HCT116 (cell line): Measurements from ENCODE around the gene TBCD. TPM values are rescaled to one million over a fixed set of nuclear protein-coding genes. Genes with fewer than 3 reads are reported as not detected.

Source experiments
- ATAC-seq: fragments of 200-7000 bp; cut with Tn5 transposase; 2 replicates; pipeline ENCODE4 v1.9.1; 2020; ENCODE audit warnings: mild to moderate bottlenecking, moderate library complexity
- BruUV-seq: library from RNA; stranded (reverse); fragments of 400-500 nt; replicated peaks from 2 replicates; lab custom pipeline; 2021; lab: Mats Ljungman, UMichigan
- CTCF ChIA-PET: fragments of 300-600 bp; sonication (Branson Sonifier 250); formaldehyde crosslinking; loops from one replicate; lab custom pipeline; 2021; ENCODE audit warnings: antibody characterized with exemption; lab: Charles Lee
- POLR2A ChIA-PET: fragments of 300-600, 350-600 bp; sonication (Branson Sonifier 250); formaldehyde crosslinking; loops from one replicate; lab custom pipeline; 2021; ENCODE audit warnings: antibody characterized with exemption; lab: Charles Lee
- RAD21 ChIA-PET, 2 experiments: fragments of 300-600 bp; sonication (Branson Sonifier 250); formaldehyde crosslinking; loops; one replicate each; lab custom pipeline; 2023; ENCODE audit warnings: low total read pairs in 2 of 2; ENCODE audit not compliant: uncharacterized antibody in 2 of 2, unreplicated experiment in 2 of 2, low non-redundant PET in 1 of 2; lab: Charles Lee
- DNase-seq: peaks from one replicate; pipeline ENCODE4 v3.0.0-alpha.2; 2010; ENCODE audit warnings: low read depth, low spot score
- H2AFZ ChIP-seq: fragments of 200-600 bp; shearing (Covaris generic), sonication (generic); 2 replicates; pipeline ENCODE4 v1.6.1; 2017; ENCODE audit warnings: low read depth, mixed run types, mixed read lengths, antibody characterized with exemption, low read length; ENCODE audit not compliant: poor library complexity, severe bottlenecking
- H3K27ac ChIP-seq: 2 replicates; pipeline ENCODE4 v1.5.1; 2012; ENCODE audit warnings: low read depth, low read length
- H3K27me3 ChIP-seq: fragments of 200-600 bp; sonication (generic); 2 replicates; pipeline ENCODE4 v1.6.1; 2016; ENCODE audit warnings: mixed run types, low read length, mixed read lengths; ENCODE audit not compliant: insufficient read depth
- H3K36me3 ChIP-seq, 2 experiments: fragments of 200-500 bp in 1 of 2; fragments of 200-600 bp in 1 of 2; sonication (Bioruptor generic) in 1 of 2; sonication (generic) in 1 of 2; 2 replicates each; pipeline versions ENCODE4 v1.5.1 to v1.6.1; 2014 to 2016; ENCODE audit warnings: low read length in 2 of 2, inconsistent platforms in 1 of 2, mixed read lengths in 1 of 2, mixed run types in 1 of 2; ENCODE audit not compliant: insufficient read depth in 2 of 2, control insufficient read depth in 1 of 2
- H3K4me1 ChIP-seq, 2 experiments: fragments of 200-600 bp in 1 of 2; sonication (generic) in 1 of 2; 2 replicates each; pipeline versions ENCODE4 v1.5.1 to v1.6.1; 2012 to 2017; ENCODE audit warnings: low read length in 2 of 2, inconsistent platforms in 1 of 2, mild to moderate bottlenecking in 1 of 2, mixed read lengths in 1 of 2, mixed run types in 1 of 2, moderate library complexity in 1 of 2; ENCODE audit not compliant: insufficient read depth in 2 of 2, control insufficient read depth in 1 of 2
- H3K4me2 ChIP-seq: fragments of 200-600 bp; sonication (generic); 2 replicates; pipeline ENCODE4 v1.6.1; 2017; ENCODE audit warnings: mixed run types, low read length, mixed read lengths
- H3K4me3 ChIP-seq, 2 experiments: fragments of 200-600 bp in 1 of 2; sonication (generic) in 1 of 2; replicated peaks in 1 of 2; 2 replicates each; pipeline ENCODE4 v1.5.1; 2011 to 2016; ENCODE audit warnings: low read length in 2 of 2, control low read depth in 1 of 2, low read depth in 1 of 2, mild to moderate bottlenecking in 1 of 2, mixed read lengths in 1 of 2, mixed run types in 1 of 2
- H3K79me2 ChIP-seq: fragments of 200-600 bp; sonication (generic); 2 replicates; pipeline ENCODE4 v1.6.1; 2017; ENCODE audit warnings: mild to moderate bottlenecking, mixed run types, low read length, moderate library complexity, mixed read lengths; ENCODE audit not compliant: insufficient read depth
- H3K9ac ChIP-seq: fragments of 200-600 bp; sonication (generic); 2 replicates; pipeline ENCODE4 v1.6.1; 2016; ENCODE audit warnings: low read length, mixed read lengths
- H3K9me2 ChIP-seq: fragments of 200-600 bp; sonication (generic), shearing (Covaris generic); 2 replicates; pipeline ENCODE4 v1.6.1; 2017; ENCODE audit warnings: mixed run types, mild to moderate bottlenecking, moderate library complexity; ENCODE audit not compliant: insufficient read depth
- H3K9me3 ChIP-seq, 2 experiments: fragments of 200-500 bp in 1 of 2; fragments of 200-600 bp in 1 of 2; sonication (Bioruptor generic) in 1 of 2; sonication (generic) in 1 of 2; 2 replicates each; pipeline ENCODE4 v1.6.1; 2014 to 2017; ENCODE audit warnings: low read length in 2 of 2, mixed read lengths in 2 of 2, inconsistent platforms in 1 of 2, low read depth in 1 of 2, mild to moderate bottlenecking in 1 of 2, mixed run types in 1 of 2, moderate library complexity in 1 of 2; ENCODE audit not compliant: control insufficient read depth in 1 of 2, insufficient read depth in 1 of 2
- H4K20me1 ChIP-seq: fragments of 200-600 bp; sonication (generic), shearing (Covaris generic); 2 replicates; pipeline ENCODE4 v1.6.1; 2017; ENCODE audit warnings: mixed run types, mild to moderate bottlenecking, moderate library complexity; ENCODE audit not compliant: insufficient read depth
- ATF3 ChIP-seq: IDR thresholded peaks from 2 replicates; pipeline ENCODE4 v1.6.1; 2012
- CBX3 ChIP-seq: IDR thresholded peaks from 2 replicates; pipeline ENCODE4 v1.6.1; 2012; ENCODE audit warnings: low read depth
- CTCF ChIP-seq, 3 experiments: fragments of 200-600 bp in 1 of 3; sonication (generic) in 1 of 3; IDR thresholded peaks in 2 of 3; conservative IDR thresholded peaks in 1 of 3; 2 replicates each; pipeline ENCODE4 v1.5.1; 2012 to 2017; ENCODE audit warnings: low read depth in 2 of 3, low read length in 2 of 3, antibody characterized with exemption in 1 of 3, borderline replicate concordance in 1 of 3, control low read depth in 1 of 3, mild to moderate bottlenecking in 1 of 3, mixed read lengths in 1 of 3, mixed run types in 1 of 3, moderate library complexity in 1 of 3; ENCODE audit not compliant: insufficient read depth in 1 of 3
- ELF1 ChIP-seq: IDR thresholded peaks from 2 replicates; pipeline ENCODE4 v1.6.1; 2012; ENCODE audit warnings: low read depth, borderline replicate concordance
- JUND ChIP-seq: IDR thresholded peaks from 2 replicates; pipeline ENCODE4 v1.6.1; 2012
- MAX ChIP-seq: IDR thresholded peaks from 2 replicates; pipeline ENCODE4 v1.6.1; 2012
- POLR2A ChIP-seq: IDR thresholded peaks from 2 replicates; pipeline ENCODE4 v1.7.0; 2011; ENCODE audit warnings: borderline replicate concordance; ENCODE audit not compliant: insufficient read depth, insufficient read length; ENCODE audit errors: extremely low read depth
- RAD21 ChIP-seq: IDR thresholded peaks from 2 replicates; pipeline ENCODE4 v1.6.1; 2012; ENCODE audit warnings: low read depth, mild to moderate bottlenecking
- SP1 ChIP-seq: IDR thresholded peaks from 2 replicates; pipeline ENCODE4 v1.6.1; 2012; ENCODE audit warnings: low read depth
- SRF ChIP-seq: IDR thresholded peaks from 2 replicates; pipeline ENCODE4 v1.6.1; 2012; ENCODE audit warnings: low read depth
- TCF7L2 ChIP-seq: IDR thresholded peaks from 2 replicates; pipeline ENCODE4 v1.7.0; 2011; ENCODE audit warnings: borderline replicate concordance, inconsistent platforms; ENCODE audit not compliant: insufficient read depth, insufficient read length; ENCODE audit errors: extremely low read depth
- YY1 ChIP-seq: IDR thresholded peaks from 2 replicates; pipeline ENCODE4 v1.6.1; 2011; ENCODE audit warnings: low read length, low read depth, moderate library complexity, mild to moderate bottlenecking; ENCODE audit not compliant: insufficient replicate concordance; ENCODE audit errors: extremely low read depth
- ZBTB33 ChIP-seq: IDR thresholded peaks from 2 replicates; pipeline ENCODE4 v1.6.1; 2011; ENCODE audit warnings: mild to moderate bottlenecking, low read length, moderate library complexity; ENCODE audit not compliant: insufficient replicate concordance; ENCODE audit errors: extremely low read depth
- intact Hi-C: fragments of 100-400 bp; cut with micrococcal nuclease; formaldehyde crosslinking; loops from 2 replicates; pipeline ENCODE4 v1.10.0; 2022
- total RNA-seq: library from RNA; stranded (reverse); gene quantifications from one replicate; pipeline ENCODE4 v1.2.1, GENCODE V29; 2021; ENCODE audit not compliant: unreplicated experiment

The TBCD gene
- total RNA-seq, 1 experiment from 2014 or later, result 152 TPM

GRCh38 chr17:82927311-82927660, 175.4 kb downstream of the TBCD start:
- no peaks in the 10 kb centered on the region for H3K79me2 ChIP-seq
- peaks cover 5 to 46% of the 10 kb centered on the region in 2 experiments; a peak in 2 of 4 replicates for H3K36me3 ChIP-seq
- no peak overlapping the region for H2AFZ ChIP-seq
- DNase-seq (no peak), ATAC-seq (no peak)
- H3K27ac ChIP-seq, result no peak overlapping the region
- TF ChIP-seq SRF, result no peak
- no peak for TF ChIP-seq YY1
- no peak for TF ChIP-seq JUND
- no peak for TF ChIP-seq ZBTB33
- no peak for TF ChIP-seq RAD21
- TF ChIP-seq SP1, result no peak
- TF ChIP-seq ATF3, result no peak
- TF ChIP-seq CBX3, result no peak
- TF ChIP-seq POLR2A, result no peak
- TF ChIP-seq CTCF (IDR thresholded peaks at IDR 0.05 in 2 of 3, conservative IDR thresholded peaks at IDR 0.05 in 1 of 3; ENCODE audit: borderline replicate concordance in 1 of 3, insufficient read depth in 1 of 3, low read depth in 2 of 3, low read length in 2 of 3), result no peak
- no peak for TF ChIP-seq MAX
- no peak for TF ChIP-seq TCF7L2
- TF ChIP-seq ELF1, result no peak
- TF ChIP-seq, all 23 proteins: peak for 0
- H3K4me1 ChIP-seq, result peaks cover 0 to 4% of the 10 kb centered on the region in 2 experiments; a peak in 1 of 4 replicates
- no peaks in the 10 kb centered on the region for H3K9me3 ChIP-seq
- no peaks in the 10 kb centered on the region for H3K9me2 ChIP-seq
- H4K20me1 ChIP-seq, result no peaks in the 10 kb centered on the region
- intact Hi-C loops, result no loop called here
- ChIA-PET POLR2A (no interaction called here), CTCF (no interaction called here), RAD21 (no interaction called here)
- no peak overlapping the region for H3K4me3 ChIP-seq
- no peak overlapping the region for H3K4me2 ChIP-seq
- H3K9ac ChIP-seq, result no peak overlapping the region
- BruUV-seq, result no TSS peak
- no peaks in the 10 kb centered on the region for H3K27me3 ChIP-seq
